ENCODE results near the gene LRRC56.

LRRC56 gene

GRCh38 chr11:557328-558132 is 20.2 kb downstream of the LRRC56 start:
- DNase-seq (ENCODE audit: low read depth in 4 of 4, low spot score in 1 of 4): no peak

GRCh38 chr11:558503-558902 is 21.2 kb downstream of the LRRC56 start:
- no peak for DNase-seq (ENCODE audit: low read depth in 4 of 4, low spot score in 1 of 4)

GRCh38 chr11:559020-559620 is 21.8 kb downstream of the LRRC56 start:
- DNase-seq (ENCODE audit: low read depth in 4 of 4, low spot score in 1 of 4): no peak

- no peak for DNase-seq (ENCODE audit: low read depth in 4 of 4, low spot score in 1 of 4)
Measured at GRCh38 chr11:559712-560304, 22.5 kb downstream of the LRRC56 start.

GRCh38 chr11:560305-561147 is 23.2 kb downstream of the LRRC56 start, which contains the start of the genes LMNTD2 and RASSF7:
LMNTD2 (minus strand) TSS chr11:560738; CDS start chr11:560716, 22 bp downstream.
RASSF7 (plus strand) TSS chr11:560970; CDS start chr11:561769, 799 bp downstream.
- DNase-seq (ENCODE audit: low read depth in 4 of 4, low spot score in 1 of 4): peak; percentile 88 to 96 (median 94)

GRCh38 chr11:561148-562003 is 24.0 kb downstream of the LRRC56 start:
- DNase-seq (ENCODE audit: low read depth in 4 of 4, low spot score in 1 of 4): no peak

GRCh38 chr11:562046-562645 is 24.8 kb downstream of the LRRC56 start:
- no peak for DNase-seq (ENCODE audit: low read depth in 4 of 4, low spot score in 1 of 4)

GRCh38 chr11:563066-563811 is 25.9 kb downstream of the LRRC56 start:
- DNase-seq (ENCODE audit: low read depth in 4 of 4, low spot score in 1 of 4): no peak

GRCh38 chr11:563812-564578 is 26.7 kb downstream of the LRRC56 start:
- no peak for DNase-seq (ENCODE audit: low read depth in 4 of 4, low spot score in 1 of 4)

GRCh38 chr11:565921-566509 is 28.7 kb downstream of the LRRC56 start:
- DNase-seq (ENCODE audit: low read depth in 4 of 4, low spot score in 1 of 4): no peak

- DNase-seq (ENCODE audit: low read depth in 4 of 4, low spot score in 1 of 4): no peak
Measured at GRCh38 chr11:567011-567628, 29.8 kb downstream of the LRRC56 start.

- no peak for DNase-seq (ENCODE audit: low read depth in 4 of 4, low spot score in 1 of 4)
Measured at GRCh38 chr11:567629-568292, 30.4 kb downstream of the LRRC56 start.

GRCh38 chr11:568306-569157 is 31.2 kb downstream of the LRRC56 start:
- peak; percentile 62 to 90 (median 78) for DNase-seq (ENCODE audit: low read depth in 4 of 4, low spot score in 1 of 4)

GRCh38 chr11:569158-569885 is 32.0 kb downstream of the LRRC56 start:
- DNase-seq (ENCODE audit: low read depth in 4 of 4, low spot score in 1 of 4): no peak

GRCh38 chr11:571802-572185 is 34.5 kb downstream of the LRRC56 start:
- DNase-seq (ENCODE audit: low read depth in 4 of 4, low spot score in 1 of 4): no peak
